ENCODE results near the gene NAGLU.

Gene NAGLU

DNA sequence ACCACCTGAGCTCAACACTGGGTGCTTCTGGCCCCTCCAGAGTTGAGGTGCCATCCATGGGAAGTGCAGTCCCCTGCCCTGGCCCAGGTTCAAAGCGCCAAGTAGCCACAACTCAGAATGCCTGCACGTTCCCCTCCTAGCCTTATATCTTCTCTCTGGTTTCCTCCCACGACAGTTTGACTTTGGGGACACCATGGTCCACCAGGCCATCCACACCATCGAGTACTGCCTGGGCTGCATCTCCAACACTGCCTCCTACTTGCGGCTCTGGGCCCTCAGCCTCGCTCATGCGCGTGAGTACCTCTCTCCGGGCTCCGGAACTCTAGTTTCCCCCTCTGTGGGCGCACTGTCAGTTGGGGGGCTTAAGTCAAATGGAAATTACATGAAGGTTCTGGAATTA is 22.4 kb upstream of the NAGLU start:
- Histone ChIP-seq H3K36me3 (ENCODE audit: control insufficient read depth, insufficient read depth, low read length) (peaks cover 29% of the 10 kb centered on the region), H3K4me1 (ENCODE audit: control insufficient read depth, insufficient read depth, low read length) (peaks cover 15% of the 10 kb centered on the region), H3K4me3 (ENCODE audit: low read length) (no peak overlapping the region), H3K27me3 (ENCODE audit: control insufficient read depth, insufficient read depth, low read length) (no peaks in the 10 kb centered on the region), H3K9ac (ENCODE audit: low read length) (no peak overlapping the region), H3K27ac (ENCODE audit: low read depth, low read length) (no peak overlapping the region)

DNA sequence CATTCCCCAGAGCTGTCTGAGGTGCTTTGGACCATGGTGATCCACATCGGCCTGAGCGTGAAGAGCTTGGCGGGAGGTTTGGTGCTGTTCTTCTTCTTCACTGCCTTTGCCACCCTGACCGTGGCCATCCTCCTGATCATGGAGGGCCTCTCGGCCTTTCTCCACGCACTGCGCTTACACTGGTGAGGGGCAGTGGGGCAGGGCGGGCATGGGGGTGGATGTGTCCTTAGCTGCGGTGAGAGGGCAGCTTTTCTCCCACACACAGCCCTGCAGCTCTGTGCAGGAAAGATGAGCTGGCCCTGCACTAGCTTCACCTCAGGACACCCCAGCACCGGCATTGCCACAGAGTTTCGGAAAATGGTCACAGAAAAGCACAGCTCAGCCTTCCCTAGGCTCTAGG is 21.8 kb upstream of the NAGLU start:
- Histone ChIP-seq H3K9ac (ENCODE audit: low read length) (no peak overlapping the region), H3K4me3 (ENCODE audit: low read length) (no peak overlapping the region), H3K27ac (ENCODE audit: low read depth, low read length) (no peak overlapping the region), H3K4me1 (ENCODE audit: control insufficient read depth, insufficient read depth, low read length) (peaks cover 21% of the 10 kb centered on the region), H3K27me3 (ENCODE audit: control insufficient read depth, insufficient read depth, low read length) (no peaks in the 10 kb centered on the region), H3K36me3 (ENCODE audit: control insufficient read depth, insufficient read depth, low read length) (peaks cover 23% of the 10 kb centered on the region)

DNA sequence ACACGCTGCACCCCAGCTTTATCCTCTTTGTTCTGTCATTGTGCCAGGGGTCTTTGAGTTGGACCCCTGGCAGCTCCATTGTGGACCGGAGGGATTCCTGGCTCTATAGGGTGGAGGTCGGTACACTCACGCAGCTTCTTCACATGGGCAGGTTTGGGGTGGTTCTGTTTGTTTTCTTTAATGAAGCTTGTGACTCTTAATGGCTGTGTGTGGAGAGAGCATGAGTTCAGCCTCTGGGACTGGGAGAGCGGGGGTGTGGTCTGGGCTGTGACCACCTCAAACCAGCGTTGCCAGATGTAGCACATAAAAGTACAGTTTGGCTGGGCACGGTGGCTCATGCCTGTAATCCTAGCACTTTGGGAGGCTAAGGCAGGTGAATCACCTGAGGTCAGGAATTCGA is 21.2 kb upstream of the NAGLU start:
- Histone ChIP-seq H3K36me3 (ENCODE audit: control insufficient read depth, insufficient read depth, low read length) (peaks cover 19% of the 10 kb centered on the region), H3K27me3 (ENCODE audit: control insufficient read depth, insufficient read depth, low read length) (no peaks in the 10 kb centered on the region), H3K9ac (ENCODE audit: low read length) (no peak overlapping the region), H3K27ac (ENCODE audit: low read depth, low read length) (no peak overlapping the region), H3K4me1 (ENCODE audit: control insufficient read depth, insufficient read depth, low read length) (peaks cover 27% of the 10 kb centered on the region), H3K4me3 (ENCODE audit: low read length) (no peak overlapping the region)

DNA sequence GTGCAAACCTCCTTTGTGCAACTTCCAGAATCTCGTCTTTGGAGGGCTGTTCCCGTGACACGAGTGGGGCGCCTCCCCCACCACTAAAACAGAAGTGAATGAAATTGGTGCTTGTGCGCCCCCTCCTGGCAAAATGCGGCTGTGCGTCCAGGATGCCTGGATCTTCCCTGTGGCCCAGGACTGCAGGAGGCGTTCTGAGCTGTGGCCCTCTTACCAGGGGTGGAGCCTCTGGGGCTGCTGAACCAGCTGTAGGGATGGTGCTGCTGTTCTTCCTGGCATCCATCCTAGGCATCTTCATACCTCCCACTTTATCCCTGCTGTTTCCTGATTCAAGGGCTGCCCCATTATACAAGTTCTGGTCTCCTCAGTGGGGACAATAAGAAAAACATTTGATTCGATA is 18.5 kb upstream of the NAGLU start:
- Histone ChIP-seq H3K4me3 (ENCODE audit: low read length) (no peak overlapping the region), H3K27me3 (ENCODE audit: control insufficient read depth, insufficient read depth, low read length) (no peaks in the 10 kb centered on the region), H3K4me1 (ENCODE audit: control insufficient read depth, insufficient read depth, low read length) (peaks cover 53% of the 10 kb centered on the region), H3K27ac (ENCODE audit: low read depth, low read length) (peak overlapping the region; percentile 97), H3K36me3 (ENCODE audit: control insufficient read depth, insufficient read depth, low read length) (peaks cover 16% of the 10 kb centered on the region), H3K9ac (ENCODE audit: low read length) (no peak overlapping the region)

DNA sequence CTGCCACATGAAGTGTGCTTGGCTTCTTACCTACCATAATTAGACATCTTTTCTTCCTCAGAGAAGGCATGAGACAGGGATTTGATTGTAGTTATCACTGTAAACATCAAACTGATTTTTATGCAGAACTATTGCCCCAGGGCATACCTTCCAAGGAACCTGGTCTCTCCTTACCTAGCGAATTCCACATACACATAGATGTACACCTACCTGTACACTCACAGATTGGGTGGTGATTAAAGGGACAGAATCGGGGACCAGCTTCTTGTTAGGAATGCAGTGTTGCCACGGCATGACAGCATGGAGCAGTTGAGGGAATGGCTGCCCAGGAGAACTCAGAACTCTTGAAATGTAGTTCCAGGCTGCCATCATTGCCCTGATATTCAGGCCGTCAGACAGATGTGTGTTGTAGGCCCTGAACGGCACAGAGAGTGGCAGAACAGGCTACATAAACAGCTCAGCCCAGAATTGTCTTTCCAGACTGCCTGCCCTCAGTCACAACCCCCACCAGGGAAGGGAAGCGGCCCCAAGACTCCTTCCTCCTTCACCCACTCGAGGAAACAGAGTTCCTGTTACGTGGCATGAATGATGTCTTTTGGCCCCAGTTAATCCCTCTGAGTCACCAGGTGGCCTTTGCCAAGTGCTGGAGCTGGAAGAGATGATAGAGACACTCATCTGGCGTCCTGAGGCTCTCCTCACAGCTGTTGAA is 17.8 kb upstream of the NAGLU start:
- peaks cover 59% of the 10 kb centered on the region for H3K4me1 ChIP-seq (ENCODE audit: control insufficient read depth, insufficient read depth, low read length)
- H3K27me3 ChIP-seq (ENCODE audit: control insufficient read depth, insufficient read depth, low read length), result no peaks in the 10 kb centered on the region
- peak overlapping the region; percentile 25 for H3K4me3 ChIP-seq (ENCODE audit: low read length)
- peak overlapping the region; percentile 97 for H3K27ac ChIP-seq (ENCODE audit: low read depth, low read length)
- no peak overlapping the region for H3K9ac ChIP-seq (ENCODE audit: low read length)
- H3K36me3 ChIP-seq (ENCODE audit: control insufficient read depth, insufficient read depth, low read length), result peaks cover 17% of the 10 kb centered on the region

DNA sequence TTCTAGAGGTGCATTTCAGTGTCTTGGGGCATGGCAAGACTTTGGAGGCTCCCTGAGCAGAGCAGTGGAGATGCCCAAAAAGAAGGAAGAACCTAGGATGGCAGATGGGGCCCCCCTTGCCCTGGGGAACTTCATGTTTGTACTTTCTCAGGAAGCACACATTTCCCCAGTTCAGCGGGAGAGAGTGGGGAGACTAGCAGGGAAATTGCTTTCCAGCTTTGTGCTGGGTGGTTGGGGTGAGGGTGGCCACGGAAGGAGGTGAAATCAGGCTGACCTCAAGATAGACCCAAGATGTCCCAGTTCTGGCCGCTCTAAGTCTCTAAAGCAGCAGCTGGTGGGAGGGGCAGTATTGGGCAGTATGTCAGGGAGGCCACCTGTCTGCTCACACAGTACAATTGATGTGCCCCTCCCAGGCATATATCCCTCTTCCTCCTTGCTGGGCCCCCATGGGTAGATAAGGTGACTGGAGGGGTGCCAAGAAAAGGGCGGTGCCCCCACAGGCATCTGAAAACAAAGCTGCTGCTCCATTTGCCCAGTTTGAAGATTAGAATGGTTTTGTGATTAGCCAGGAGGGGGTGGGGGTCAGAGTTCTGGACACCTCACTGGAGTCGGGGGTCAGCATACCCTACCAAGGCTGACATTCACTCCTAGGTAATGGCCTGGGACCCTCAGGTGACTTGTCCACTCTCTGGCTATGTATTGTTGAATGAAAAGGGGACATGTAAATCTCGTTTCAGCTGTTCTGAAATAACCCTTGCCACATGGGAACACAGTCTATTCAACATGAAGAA is 17.1 kb upstream of the NAGLU start:
- no peaks in the 10 kb centered on the region for H3K27me3 ChIP-seq (ENCODE audit: control insufficient read depth, insufficient read depth, low read length)
- H3K4me1 ChIP-seq (ENCODE audit: control insufficient read depth, insufficient read depth, low read length), result peaks cover 59% of the 10 kb centered on the region
- H3K4me3 ChIP-seq (ENCODE audit: low read length), result peak overlapping the region; percentile 11
- H3K36me3 ChIP-seq (ENCODE audit: control insufficient read depth, insufficient read depth, low read length), result peaks cover 17% of the 10 kb centered on the region
- H3K9ac ChIP-seq (ENCODE audit: low read length), result peak overlapping the region; percentile 5
- H3K27ac ChIP-seq (ENCODE audit: low read depth, low read length), result peak overlapping the region; percentile 97

DNA sequence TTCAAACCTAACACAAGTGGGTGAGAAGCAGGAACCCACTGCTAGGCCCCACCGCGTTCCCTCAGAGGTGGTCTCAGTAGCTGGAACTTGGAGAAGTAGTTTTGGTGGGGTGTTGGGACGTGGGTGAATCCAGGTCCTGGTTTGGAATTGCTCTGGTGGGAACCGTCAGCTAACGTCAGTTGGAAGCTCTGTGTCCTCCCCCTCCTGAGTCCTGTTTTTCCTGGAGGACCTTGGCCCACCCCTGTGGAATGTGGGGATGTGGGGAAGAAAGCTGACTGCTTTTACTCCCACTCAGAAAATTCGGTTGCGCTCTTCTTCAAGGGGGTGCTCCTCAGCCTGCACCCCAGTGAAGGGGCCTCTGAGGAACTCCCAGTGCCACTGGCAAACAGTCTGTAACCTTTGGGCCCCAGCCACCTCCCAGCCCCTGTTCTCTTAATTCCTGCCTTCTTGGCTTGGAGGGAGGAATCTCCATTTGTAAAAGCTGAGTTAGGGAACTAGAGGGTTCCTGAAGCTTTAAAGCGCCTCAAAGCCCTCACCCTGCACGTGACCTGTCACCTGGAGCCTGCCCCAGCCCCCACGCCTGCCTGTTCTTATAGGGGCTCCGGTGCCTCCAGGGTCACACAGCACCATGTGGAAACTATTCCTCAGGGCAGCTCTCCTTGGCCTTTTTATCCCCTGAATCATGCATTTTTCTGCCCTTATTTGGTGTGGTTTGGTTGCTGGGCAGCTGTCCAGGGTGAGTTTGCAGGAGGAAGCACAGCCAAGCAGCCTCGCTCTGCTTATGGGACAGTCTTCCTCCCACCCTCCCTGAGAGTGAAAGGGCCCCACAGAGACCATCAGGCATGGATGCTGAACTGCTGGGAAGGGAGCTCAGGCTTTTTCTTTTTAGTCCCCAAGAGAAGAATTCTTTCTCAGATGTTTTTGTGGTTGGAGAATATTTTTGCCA is 16.2 kb upstream of the NAGLU start:
- H3K4me1 ChIP-seq (ENCODE audit: control insufficient read depth, insufficient read depth, low read length), result peaks cover 59% of the 10 kb centered on the region
- H3K4me3 ChIP-seq (ENCODE audit: low read length), result peak overlapping the region; percentile 11

DNA sequence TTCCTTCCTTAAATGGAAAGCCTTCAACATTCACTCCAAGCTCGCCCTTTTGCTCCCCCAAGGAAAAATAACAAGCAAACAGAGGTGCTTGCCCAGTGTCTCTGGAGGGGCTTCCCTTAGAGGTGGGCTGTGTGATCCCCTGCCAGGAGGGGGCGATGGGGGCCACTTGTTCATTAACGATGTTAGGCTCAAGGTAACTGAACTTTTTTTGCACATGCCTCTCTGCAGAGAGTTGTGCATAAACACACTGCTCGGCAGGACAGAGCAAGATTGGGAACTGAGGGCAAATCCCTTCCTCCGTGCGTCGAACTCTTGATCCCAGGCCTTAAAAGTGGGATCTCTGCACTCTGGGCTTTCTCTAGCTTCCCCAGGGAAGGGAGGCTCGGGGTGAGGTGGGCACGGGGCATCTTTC is 15.5 kb upstream of the NAGLU start:
- Histone ChIP-seq H3K36me3 (ENCODE audit: control insufficient read depth, insufficient read depth, low read length) (peaks cover 9% of the 10 kb centered on the region), H3K4me3 (ENCODE audit: low read length) (no peak overlapping the region), H3K4me1 (ENCODE audit: control insufficient read depth, insufficient read depth, low read length) (peaks cover 59% of the 10 kb centered on the region), H3K27ac (ENCODE audit: low read depth, low read length) (peak overlapping the region; percentile 97), H3K9ac (ENCODE audit: low read length) (no peak overlapping the region), H3K27me3 (ENCODE audit: control insufficient read depth, insufficient read depth, low read length) (no peaks in the 10 kb centered on the region)

More for the DNA sequence above, 16.2 kb upstream of the NAGLU start:
- no peak overlapping the region for H3K9ac ChIP-seq (ENCODE audit: low read length)
- H3K27ac ChIP-seq (ENCODE audit: low read depth, low read length), result peak overlapping the region; percentile 97
- H3K36me3 ChIP-seq (ENCODE audit: control insufficient read depth, insufficient read depth, low read length), result peaks cover 9% of the 10 kb centered on the region
- H3K27me3 ChIP-seq (ENCODE audit: control insufficient read depth, insufficient read depth, low read length), result no peaks in the 10 kb centered on the region

DNA sequence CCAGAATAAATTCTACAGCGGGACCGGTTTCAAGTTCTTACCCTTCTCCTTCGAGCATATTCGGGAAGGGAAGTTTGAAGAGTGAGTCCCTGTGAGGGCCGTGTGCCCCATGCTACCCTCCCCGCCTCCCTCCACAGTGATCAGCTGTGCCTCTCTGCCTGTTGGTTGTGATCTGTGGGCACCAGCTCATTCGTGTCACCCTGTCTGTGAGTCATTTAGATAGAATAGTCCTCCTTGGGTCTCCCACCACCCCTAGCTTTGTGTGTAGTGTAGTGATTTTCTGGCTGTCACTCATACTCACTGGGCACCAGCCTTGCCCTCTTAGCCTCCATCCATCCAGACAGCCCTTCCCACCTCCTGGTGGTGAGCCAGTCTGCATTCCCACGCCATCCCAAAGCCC is 15.0 kb upstream of the NAGLU start:
- Histone ChIP-seq H3K27me3 (ENCODE audit: control insufficient read depth, insufficient read depth, low read length) (no peaks in the 10 kb centered on the region), H3K36me3 (ENCODE audit: control insufficient read depth, insufficient read depth, low read length) (peaks cover 9% of the 10 kb centered on the region), H3K9ac (ENCODE audit: low read length) (peak overlapping the region; percentile 57), H3K27ac (ENCODE audit: low read depth, low read length) (peak overlapping the region; percentile 97), H3K4me1 (ENCODE audit: control insufficient read depth, insufficient read depth, low read length) (peaks cover 59% of the 10 kb centered on the region), H3K4me3 (ENCODE audit: low read length) (peak overlapping the region; percentile 11)

DNA sequence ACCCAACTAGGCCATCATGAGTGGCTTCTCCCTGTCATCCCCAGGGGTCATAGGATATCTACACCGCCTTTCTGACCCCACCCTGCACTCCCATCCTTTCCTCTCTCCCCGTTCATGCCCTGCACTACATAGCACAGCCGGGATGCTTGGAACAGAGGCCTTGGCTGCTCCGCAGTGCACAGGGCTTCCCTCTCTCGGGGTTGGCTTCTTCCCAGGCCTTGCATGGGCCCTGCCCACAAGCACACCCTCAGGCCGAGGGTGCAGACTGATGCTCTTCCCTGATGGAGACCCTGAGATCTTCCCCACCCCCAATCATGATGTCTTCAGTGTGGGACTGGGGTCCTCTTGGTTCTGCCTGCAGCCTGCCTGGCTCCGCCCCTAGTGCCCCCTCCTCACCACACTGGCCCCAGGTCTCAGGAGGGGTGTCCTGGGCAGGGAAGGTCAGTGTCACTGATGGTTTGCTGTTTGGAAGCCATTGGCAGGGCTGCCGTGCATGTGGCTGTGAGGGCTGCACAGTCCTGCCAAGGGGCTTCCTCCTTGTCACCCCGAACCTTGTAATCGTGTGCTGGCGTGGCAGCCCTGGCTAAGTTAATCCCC is 14.3 kb upstream of the NAGLU start:
- H3K27me3 ChIP-seq (ENCODE audit: control insufficient read depth, insufficient read depth, low read length), result no peaks in the 10 kb centered on the region
- peak overlapping the region; percentile 97 for H3K27ac ChIP-seq (ENCODE audit: low read depth, low read length)
- peak overlapping the region; percentile 11 for H3K4me3 ChIP-seq (ENCODE audit: low read length)
- peak overlapping the region; percentile 57 for H3K9ac ChIP-seq (ENCODE audit: low read length)
- H3K4me1 ChIP-seq (ENCODE audit: control insufficient read depth, insufficient read depth, low read length), result peaks cover 59% of the 10 kb centered on the region
- peaks cover 9% of the 10 kb centered on the region for H3K36me3 ChIP-seq (ENCODE audit: control insufficient read depth, insufficient read depth, low read length)

DNA sequence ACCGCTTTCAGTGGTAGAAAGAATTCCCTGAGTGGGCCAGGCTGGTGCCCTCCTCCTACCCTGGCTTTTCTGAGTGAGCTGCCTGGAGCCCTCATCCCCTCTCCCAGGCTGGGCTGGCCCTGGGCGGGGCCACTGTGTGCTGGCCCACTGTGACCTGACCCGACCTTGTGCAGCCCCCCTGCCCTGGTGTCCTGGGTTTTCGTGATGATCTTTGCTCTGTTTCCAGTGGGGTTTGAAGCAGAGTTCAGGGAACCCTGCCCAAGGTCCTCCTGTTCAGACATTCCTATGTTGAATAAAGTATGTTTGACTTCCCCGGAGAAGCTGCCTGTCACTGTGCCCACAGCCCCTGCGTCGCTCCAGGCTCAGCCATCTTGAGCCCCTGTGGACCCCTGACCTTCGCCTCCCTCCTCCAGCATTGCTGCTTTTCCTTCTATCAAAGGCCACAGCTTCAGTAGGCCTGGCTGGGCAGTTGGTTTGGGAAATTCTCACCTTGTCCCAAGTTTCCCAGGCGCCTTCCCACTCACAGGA is 13.7 kb upstream of the NAGLU start:
- peak overlapping the region; percentile 97 for H3K27ac ChIP-seq (ENCODE audit: low read depth, low read length)
- peaks cover 9% of the 10 kb centered on the region for H3K36me3 ChIP-seq (ENCODE audit: control insufficient read depth, insufficient read depth, low read length)
- H3K4me3 ChIP-seq (ENCODE audit: low read length), result no peak overlapping the region
- peaks cover 58% of the 10 kb centered on the region for H3K4me1 ChIP-seq (ENCODE audit: control insufficient read depth, insufficient read depth, low read length)
- no peaks in the 10 kb centered on the region for H3K27me3 ChIP-seq (ENCODE audit: control insufficient read depth, insufficient read depth, low read length)
- H3K9ac ChIP-seq (ENCODE audit: low read length), result no peak overlapping the region

Measured in rectal smooth muscle tissue (tissue), 1 donor.